UCSD-AML1 (cell line): ENCODE results near the gene ING5.

Source experiments
- DNase-seq: peaks from one replicate; lab custom pipeline; 2025; ENCODE audit not compliant: unreplicated experiment; lab: John Stamatoyannopoulos, UW

The ING5 gene

DNA sequence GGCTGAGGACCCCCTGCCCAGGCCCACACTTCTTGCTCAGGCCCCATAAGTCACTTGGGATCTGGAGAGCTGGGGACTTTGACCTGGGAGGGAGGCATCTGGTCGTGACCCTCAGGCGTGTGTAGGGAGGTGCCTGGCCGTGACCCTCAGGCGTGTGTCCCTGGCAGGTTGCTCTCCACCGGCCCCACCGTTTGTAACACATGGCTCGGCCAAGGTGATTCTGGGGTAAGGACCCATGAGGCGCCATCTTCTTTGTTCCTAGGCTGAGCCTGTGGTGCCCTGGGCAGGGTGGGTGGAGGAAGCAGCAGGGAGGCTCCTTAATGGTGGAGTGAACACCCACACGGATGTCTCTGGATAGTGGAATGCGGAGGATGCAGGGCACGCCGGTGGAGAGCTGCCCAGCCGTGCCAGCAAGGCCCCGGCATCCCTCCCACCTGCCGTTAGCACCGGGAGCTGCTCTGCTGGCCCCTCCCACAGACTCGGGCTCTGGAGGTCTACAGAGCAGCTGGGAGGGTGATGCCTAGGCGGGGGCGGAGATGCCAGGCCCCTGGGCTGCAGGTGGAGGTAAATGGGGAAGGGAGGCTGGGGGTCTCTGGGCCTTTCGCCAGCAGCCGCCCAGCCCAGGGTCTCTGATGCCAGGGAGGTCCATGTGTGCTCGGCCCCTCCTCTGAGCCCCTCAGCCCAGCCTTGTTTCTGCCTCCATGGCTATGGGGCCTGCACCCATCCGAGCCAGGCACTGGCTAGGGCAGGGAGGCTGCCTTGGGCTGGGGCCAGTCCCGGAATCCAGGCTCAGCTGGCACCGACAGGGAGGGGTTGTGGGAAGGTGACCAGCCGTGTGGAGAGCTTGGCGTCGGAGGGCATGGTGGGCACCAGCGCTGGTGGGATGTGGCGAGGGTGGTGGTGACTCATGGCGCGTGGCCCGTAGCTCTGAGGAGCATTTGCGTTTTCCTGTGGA, 73.7 kb downstream of the ING5 start:
- DNase-seq = no peak

- DNase-seq = no peak
These were observed 74.7 kb downstream of the ING5 start, which contains the start of gene GAL3ST2 for GRCh38 chr2:241776336-241777169. GAL3ST2 (plus strand) TSS chr2:241776822; CDS start chr2:241776956, 134 bp downstream.

DNA sequence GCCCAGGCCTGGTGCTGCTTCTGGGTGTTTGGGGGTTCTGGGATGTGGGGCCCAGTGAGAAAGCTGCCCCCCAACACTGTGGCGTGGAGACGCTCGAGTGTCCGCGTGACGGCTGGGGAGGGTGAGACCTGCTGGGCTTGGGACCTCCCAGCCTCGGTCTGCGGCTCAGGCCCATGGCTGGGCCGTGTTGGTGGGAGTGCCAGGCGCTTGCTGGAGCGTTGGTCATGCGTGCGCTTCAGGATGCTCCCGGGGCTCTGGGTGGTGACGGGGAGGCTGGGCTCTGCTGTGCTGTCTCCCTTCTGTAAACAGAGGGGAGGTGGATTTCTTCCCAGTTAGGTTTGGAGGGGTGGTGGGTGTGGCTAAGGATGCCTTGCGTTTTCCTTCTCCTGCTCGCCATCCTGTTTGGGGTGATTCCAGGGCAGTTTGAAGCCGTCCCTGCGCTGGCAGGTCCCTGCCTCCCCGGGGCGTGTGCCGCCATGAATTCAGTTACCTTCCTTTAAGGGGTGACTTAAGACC, 75.4 kb downstream of the ING5 start:
- DNase-seq = no peak

- peak; percentile 52 for DNase-seq
These were observed 76.1 kb downstream of the ING5 start for GRCh38 chr2:241777686-241778627.
